Bronchus fibroblast of lung (primary cell): ENCODE measurements around the gene GARS1. TPM values are rescaled to one million over a fixed set of nuclear protein-coding genes. Genes with fewer than 3 reads are reported as not detected.

Source experiments
- total RNA-seq: library from RNA; depleted of rRNA; stranded (reverse); fragments of >200 nt; gene quantifications from 2 replicates; pipeline ENCODE4 v1.2.3, GENCODE V29; 2015

GARS1 gene, protein sequence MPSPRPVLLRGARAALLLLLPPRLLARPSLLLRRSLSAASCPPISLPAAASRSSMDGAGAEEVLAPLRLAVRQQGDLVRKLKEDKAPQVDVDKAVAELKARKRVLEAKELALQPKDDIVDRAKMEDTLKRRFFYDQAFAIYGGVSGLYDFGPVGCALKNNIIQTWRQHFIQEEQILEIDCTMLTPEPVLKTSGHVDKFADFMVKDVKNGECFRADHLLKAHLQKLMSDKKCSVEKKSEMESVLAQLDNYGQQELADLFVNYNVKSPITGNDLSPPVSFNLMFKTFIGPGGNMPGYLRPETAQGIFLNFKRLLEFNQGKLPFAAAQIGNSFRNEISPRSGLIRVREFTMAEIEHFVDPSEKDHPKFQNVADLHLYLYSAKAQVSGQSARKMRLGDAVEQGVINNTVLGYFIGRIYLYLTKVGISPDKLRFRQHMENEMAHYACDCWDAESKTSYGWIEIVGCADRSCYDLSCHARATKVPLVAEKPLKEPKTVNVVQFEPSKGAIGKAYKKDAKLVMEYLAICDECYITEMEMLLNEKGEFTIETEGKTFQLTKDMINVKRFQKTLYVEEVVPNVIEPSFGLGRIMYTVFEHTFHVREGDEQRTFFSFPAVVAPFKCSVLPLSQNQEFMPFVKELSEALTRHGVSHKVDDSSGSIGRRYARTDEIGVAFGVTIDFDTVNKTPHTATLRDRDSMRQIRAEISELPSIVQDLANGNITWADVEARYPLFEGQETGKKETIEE
- 343 and 366 TPM in 2 replicates for total RNA-seq

GRCh38 chr7:30594540-30595435, at the start of gene GARS1:
Gene GARS1 (plus strand): TSS chr7:30594878. CDS start chr7:30594922, 44 bp downstream.

DNA sequence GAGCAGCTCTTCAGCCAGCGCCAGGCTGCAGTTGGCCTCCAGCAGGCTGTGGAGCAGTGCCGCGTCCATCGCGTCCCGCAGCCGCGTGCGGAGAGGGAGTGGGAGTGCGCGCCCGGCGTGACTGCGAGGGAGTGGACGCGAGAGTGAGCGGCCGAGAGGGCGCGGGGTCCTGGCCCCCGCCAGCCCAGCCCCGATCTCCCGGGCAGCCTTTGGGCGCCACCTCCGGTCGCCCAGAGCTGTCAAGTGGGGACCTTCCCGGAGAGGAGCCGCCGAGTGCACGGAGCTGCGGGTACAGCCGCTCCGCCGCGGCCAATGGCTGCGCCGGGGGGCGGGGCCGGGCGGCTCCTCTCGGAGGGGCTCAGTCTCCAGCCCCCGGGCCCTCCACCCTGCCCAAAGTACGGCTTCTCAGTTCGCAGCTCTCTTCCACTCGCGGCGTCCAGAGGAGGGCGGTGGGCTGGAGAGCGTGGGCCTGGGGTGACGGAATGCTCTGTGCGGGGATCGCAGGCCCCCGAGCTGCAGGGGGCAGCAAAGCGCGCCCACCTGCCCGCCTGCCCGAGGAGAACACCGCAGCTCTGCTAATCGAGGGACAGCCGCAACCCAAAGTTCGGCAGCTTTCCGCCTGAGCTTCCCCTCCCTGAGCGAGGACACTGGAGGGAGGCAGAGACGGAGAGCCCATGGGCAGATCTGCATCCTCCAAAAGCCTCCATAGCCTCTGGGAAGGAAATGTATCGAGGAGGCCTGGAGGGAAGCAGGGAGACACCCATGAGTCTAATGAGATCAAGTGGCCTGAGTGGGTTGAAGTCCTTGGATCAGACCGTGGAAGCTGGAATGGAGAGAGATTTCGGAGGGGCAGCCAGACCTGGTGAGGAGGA, 87.8 kb downstream of the GARS1 start, which contains the start of gene CRHR2:
Gene CRHR2, minus strand, starts transcription at position 245 of the 872 bp plus-strand sequence. Its CDS starts 176 bp downstream, at position 69.

Other genes starting within 250 kb of the GARS1 start
- gene NOD1, start 116.1 kb upstream of the GARS1 start, total RNA-seq: 6.6 and 7.3 TPM in 2 replicates
- 28.4 and 39.8 TPM in 2 replicates for gene GGCT, start 90.0 kb upstream of the GARS1 start, total RNA-seq
- gene CRHR2, start 87.6 kb downstream of the GARS1 start, total RNA-seq: not detected in 2 replicates
- 2.1 and 2.5 TPM in 2 replicates for gene INMT, start 157.3 kb downstream of the GARS1 start, total RNA-seq
- gene MINDY4, start 176.5 kb downstream of the GARS1 start, total RNA-seq: 5.1 and 6.7 TPM in 2 replicates